WTC11 (cell line): Measurements from ENCODE around the gene RNF182.

Source experiments
- ESRRA ChIP-seq: sonication (generic); formaldehyde crosslinking; IDR thresholded peaks from 2 replicates; pipeline ENCODE4 v1.8.1; 2022; ENCODE audit warnings: mild to moderate bottlenecking, missing genetic modification reagents, borderline replicate concordance
- TF ChIP-seq, protein P1 (sequence below): sonication (generic); formaldehyde crosslinking; IDR thresholded peaks from 2 replicates; pipeline ENCODE4 v1.8.0; 2023; ENCODE audit warnings: mild to moderate bottlenecking, missing genetic modification reagents
- TF ChIP-seq, protein P2 (sequence below): sonication (generic); formaldehyde crosslinking; conservative IDR thresholded peaks from 2 replicates; pipeline ENCODE4 v1.8.1; 2022; ENCODE audit warnings: mild to moderate bottlenecking, missing genetic modification reagents
- TF ChIP-seq, protein P3 (sequence below): fragments of 200-600 bp; IDR thresholded peaks from 2 replicates; pipeline ENCODE4 v1.8.0; 2022; ENCODE audit warnings: antibody characterized with exemption

DNA sequence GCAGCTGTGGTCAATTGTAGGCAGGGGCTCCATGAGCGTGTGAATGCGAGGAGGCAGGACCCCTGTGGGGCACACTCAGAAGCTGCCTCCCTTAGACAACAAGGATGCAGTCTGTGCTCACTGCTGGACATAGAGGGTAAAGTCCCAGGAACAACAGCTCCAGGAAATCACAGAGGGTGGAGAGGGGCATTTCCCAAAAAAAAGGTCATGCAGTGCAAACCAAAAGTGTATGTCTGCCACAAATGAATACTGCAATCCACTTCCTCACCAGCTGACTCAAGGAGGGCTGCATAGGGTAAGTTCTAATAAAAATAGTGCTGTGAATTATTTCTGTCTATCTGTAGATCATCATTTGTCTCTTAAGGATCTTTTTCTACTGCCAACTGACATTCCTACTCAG is 95.8 kb downstream of the RNF182 start:
- TF ChIP-seq, protein P1, sequence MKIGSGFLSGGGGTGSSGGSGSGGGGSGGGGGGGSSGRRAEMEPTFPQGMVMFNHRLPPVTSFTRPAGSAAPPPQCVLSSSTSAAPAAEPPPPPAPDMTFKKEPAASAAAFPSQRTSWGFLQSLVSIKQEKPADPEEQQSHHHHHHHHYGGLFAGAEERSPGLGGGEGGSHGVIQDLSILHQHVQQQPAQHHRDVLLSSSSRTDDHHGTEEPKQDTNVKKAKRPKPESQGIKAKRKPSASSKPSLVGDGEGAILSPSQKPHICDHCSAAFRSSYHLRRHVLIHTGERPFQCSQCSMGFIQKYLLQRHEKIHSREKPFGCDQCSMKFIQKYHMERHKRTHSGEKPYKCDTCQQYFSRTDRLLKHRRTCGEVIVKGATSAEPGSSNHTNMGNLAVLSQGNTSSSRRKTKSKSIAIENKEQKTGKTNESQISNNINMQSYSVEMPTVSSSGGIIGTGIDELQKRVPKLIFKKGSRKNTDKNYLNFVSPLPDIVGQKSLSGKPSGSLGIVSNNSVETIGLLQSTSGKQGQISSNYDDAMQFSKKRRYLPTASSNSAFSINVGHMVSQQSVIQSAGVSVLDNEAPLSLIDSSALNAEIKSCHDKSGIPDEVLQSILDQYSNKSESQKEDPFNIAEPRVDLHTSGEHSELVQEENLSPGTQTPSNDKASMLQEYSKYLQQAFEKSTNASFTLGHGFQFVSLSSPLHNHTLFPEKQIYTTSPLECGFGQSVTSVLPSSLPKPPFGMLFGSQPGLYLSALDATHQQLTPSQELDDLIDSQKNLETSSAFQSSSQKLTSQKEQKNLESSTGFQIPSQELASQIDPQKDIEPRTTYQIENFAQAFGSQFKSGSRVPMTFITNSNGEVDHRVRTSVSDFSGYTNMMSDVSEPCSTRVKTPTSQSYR (CRISPR knock-in tag): no peak
- TF ChIP-seq, protein P2, sequence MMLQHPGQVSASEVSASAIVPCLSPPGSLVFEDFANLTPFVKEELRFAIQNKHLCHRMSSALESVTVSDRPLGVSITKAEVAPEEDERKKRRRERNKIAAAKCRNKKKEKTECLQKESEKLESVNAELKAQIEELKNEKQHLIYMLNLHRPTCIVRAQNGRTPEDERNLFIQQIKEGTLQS (CRISPR knock-in tag): no peak
- TF ChIP-seq, protein P3, sequence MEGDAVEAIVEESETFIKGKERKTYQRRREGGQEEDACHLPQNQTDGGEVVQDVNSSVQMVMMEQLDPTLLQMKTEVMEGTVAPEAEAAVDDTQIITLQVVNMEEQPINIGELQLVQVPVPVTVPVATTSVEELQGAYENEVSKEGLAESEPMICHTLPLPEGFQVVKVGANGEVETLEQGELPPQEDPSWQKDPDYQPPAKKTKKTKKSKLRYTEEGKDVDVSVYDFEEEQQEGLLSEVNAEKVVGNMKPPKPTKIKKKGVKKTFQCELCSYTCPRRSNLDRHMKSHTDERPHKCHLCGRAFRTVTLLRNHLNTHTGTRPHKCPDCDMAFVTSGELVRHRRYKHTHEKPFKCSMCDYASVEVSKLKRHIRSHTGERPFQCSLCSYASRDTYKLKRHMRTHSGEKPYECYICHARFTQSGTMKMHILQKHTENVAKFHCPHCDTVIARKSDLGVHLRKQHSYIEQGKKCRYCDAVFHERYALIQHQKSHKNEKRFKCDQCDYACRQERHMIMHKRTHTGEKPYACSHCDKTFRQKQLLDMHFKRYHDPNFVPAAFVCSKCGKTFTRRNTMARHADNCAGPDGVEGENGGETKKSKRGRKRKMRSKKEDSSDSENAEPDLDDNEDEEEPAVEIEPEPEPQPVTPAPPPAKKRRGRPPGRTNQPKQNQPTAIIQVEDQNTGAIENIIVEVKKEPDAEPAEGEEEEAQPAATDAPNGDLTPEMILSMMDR: no peak
- TF ChIP-seq ESRRA (CRISPR knock-in tag): no peak
